ENCODE data around the gene LPP.

LPP gene

DNA sequence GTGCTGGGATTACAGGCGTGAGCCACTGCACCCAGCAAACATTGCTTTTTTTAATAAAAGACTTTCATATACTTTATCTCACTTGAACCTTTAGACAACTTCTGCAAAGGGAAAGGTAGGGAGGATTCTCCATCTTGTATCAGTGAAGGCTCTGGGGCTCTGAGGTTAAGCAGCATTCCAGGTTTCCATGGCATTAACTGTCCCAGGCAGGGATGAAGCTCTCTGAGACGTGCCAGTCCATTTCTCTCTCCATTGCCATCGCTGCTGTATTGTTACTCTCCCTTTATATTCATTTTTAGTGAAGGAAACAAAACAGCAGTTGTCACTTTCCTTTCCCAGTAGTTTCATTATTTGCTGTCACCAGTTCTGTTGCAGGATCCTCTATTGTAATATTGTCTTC is 342.4 kb downstream of the LPP start:
- DNase-seq (ENCODE audit: extremely low read depth in 1 of 2, low read depth in 1 of 2) = no peak

DNA sequence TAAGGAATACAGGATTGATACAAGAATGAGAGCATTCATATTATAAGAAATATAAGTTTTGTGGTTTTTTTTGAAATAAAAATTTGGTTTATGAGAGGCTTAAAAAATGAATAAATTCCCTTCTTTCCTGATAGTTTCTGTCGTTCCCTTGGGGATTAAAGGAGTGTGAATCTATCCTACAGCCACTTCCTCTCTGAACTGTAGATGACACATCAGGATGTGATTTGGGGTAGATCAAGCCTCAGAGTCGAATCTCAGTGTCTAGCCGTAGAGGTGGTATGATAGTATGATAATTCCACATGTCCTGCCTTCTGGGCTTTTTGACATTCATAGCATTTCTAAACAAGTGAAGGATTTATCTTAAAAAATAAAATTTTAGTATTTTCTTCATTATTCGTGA is 343.1 kb downstream of the LPP start:
- no peak for DNase-seq (ENCODE audit: extremely low read depth in 1 of 2, low read depth in 1 of 2)

DNA sequence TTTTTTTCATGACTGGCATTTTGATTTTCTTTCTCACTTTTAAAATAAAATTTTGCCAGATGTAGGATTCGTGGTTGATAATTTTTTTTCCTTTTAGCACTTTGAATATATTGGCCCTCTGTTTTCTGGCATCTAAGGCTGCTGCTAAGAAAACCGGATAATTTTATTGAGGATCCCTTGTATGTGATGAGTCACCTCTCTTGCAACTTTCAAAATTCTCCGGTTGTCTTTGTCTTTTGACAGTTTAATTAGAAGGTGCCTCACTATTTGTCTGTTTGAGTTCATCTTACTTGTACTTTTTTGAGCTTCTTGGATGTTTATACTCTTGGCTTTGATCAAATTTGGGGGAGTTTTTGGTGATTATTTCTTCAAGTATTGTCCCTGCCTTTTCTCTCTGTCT is 349.7 kb downstream of the LPP start:
- no peak for DNase-seq (ENCODE audit: extremely low read depth in 1 of 2, low read depth in 1 of 2)

DNA sequence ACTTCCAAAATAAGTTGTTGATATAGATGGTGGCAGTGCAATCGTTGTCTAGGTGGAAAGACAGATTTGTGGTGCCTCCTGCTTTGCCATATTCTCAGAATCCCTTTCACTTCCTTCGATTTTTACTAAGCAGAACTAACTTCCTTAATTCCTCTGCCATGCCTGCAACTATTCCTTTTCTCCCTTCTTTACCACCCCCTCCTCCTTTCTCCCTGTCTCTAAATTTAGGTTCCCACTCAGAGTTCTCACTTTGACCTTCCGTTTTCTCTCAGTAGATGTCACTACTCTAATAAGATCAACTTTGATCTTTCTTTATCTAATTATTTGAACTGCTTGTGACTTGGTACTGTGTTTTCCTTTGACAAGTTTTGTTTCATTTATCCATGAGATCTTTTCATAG is 351.2 kb downstream of the LPP start:
- no peak for DNase-seq (ENCODE audit: extremely low read depth in 1 of 2, low read depth in 1 of 2)

DNA sequence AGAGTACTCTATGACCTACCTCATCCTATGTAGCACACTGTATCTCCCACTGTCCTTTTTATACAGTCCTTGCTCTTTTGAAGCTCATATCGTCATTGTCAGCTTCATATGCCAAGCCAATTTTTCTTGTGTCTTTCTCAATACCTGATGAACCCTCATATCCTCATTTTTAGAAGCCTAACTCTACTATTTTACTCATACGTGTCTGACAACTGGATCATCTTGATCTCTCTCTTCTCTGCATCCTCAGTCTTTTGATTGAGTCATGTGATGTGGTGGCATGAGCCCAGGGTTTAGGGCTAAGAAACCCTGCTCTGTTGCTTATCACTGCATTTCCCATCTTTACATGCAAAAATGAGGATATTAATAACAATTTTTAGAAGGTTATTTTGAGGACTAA is 352.0 kb downstream of the LPP start:
- no peak for DNase-seq (ENCODE audit: extremely low read depth in 1 of 2, low read depth in 1 of 2)

DNA sequence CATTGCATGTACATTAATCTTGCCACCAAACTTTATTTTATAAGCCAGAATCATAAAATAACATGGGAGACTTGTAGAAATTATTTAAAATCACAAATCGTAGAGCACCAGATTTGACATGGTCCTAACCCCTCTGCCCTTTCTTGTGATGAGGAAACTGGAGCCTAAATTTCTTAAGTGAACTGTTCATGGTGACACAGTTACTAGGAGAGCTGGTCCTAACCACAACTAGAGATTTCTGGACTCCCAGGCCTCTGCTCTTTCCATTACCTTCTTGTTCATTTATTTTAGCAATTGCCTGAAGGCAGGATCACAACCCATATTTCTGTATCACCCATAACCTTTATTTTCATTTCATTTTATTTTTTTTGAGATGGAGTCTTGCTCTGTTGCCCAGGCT is 352.5 kb downstream of the LPP start:
- no peak for DNase-seq (ENCODE audit: extremely low read depth in 1 of 2, low read depth in 1 of 2)

DNA sequence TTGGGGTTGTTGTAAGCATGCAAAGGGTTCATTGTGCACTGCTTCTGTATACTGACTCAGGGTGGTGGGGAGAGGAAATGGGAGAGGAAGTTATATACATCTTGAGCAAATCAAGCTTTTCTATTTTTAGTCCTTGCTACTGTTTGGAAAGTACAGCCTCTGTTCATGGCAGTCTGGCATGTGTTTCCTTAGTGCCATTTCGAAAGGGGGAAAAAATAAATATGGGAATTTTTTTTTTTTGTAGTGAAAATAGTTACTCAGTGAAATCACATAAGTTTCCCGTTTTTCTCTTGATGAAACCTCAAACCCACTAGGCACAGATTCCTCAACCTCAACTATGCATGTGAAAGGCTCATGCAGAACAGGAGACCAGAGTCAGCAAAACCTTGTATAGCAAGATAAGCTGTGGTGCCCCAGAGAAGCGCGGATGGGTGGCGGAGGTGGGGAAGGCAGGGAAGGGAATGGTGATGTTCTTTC is 353.3 kb downstream of the LPP start:
- DNase-seq (ENCODE audit: extremely low read depth in 1 of 2, low read depth in 1 of 2) = no peak

DNA sequence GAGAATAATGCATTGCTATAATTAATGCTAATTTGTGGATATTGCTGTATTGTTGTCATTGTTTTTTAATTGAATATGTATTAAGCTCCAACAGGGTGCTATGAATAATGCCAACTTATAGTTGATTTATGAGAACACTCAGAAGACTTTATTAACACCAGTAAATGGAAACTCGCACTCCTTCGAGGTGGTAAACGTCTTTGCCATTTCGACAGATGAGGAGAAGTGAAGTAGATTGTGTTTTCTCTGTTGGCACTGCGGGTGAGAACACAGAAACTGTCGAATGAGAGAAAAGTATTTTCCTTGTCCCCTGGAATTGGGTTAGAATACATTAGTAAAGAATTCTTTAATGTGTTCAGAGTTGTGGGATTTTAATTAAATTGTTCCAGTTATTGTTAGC is 354.5 kb downstream of the LPP start:
- DNase-seq (ENCODE audit: extremely low read depth in 1 of 2, low read depth in 1 of 2) = no peak

DNA sequence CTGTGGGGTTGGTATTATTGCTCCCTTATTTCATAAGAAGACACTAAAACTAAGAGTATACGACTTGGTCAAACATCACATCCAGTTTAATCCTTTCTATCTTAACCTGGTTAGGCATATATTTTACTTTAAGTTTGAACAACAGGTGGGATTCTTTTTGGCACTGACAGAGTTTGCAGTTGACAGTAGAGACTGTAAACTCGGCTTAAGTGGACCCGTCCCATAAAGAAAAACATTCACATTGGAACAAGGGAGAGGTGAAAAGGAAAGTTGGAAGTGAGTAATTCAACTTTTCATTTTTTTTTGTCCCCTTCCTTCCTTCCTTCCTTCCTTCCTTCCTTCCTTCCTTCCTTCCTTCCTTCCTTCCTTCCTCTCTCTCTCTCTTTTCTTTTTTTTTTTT is 355.4 kb downstream of the LPP start:
- no peak for DNase-seq (ENCODE audit: extremely low read depth in 1 of 2, low read depth in 1 of 2)

DNA sequence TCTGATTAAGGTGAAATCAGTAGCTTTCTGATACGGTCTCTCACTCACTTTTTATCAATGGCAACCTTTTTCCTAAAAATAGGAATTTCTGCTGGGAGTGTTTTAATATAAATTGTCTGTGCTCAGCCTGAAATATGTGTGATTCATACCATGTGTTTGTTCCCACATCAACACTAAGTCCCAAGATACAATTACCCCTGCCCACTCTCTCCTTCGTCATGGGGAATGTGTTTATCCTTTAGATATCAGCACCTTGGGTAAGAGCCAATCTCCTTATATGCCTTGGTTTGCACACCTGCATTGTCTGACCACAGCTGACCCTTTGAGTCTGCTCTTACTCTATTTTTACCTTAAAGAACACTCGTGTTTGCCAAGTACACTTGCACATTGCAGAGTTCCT is 356.4 kb downstream of the LPP start:
- DNase-seq (ENCODE audit: extremely low read depth in 1 of 2, low read depth in 1 of 2) = no peak

DNA sequence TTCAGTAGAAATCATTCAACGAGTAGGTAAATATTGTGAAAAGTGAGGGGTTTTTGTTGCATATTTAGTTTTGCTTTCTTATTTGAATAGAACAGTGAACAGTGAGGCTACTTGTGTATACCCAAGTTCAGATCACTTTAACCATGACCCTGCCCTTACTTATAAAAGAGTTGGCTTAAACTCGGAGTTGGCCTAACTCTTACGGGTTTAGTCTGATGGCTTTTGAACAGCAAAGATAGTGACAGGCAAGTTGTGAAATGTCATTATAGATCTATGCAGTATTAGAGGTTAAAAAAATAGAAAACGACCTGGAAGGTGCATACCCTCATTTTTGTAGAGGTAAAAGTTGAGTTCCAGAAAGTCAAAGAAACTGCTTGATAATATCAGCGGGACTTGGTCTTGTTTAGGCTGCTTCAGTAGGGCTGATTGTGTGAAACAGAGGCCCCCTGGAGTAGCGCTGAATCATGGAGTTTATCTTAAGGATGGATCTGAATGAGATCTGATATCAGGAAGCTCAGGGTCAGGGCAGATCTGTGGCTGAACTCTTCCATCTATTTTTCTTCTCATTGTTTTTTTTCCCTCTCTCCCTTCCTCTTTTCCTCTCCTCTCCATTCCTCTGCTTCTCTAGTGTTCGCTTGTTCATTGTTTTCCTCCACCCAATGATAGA is 359.8 kb downstream of the LPP start:
- no peak for DNase-seq (ENCODE audit: extremely low read depth in 1 of 2, low read depth in 1 of 2)

DNA sequence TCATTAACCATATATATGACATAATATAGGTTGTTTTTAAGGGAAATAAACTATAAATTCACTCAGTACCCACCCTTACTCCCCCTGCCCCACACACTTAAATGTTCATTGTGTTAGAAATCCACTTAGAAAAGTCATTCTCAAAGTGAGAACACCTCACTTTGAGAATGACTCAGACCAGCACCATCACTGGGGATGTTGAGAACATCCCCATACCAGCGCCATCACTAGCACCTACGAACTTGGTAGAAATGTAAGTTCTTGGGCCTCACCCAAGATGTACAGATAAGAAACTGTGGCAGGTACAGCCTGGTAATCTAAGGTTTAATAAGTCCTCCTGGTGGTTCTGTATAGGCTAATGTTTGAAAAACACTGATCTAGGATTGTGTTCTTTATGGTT is 362.6 kb downstream of the LPP start:
- DNase-seq (ENCODE audit: extremely low read depth in 1 of 2, low read depth in 1 of 2) = no peak

DNA sequence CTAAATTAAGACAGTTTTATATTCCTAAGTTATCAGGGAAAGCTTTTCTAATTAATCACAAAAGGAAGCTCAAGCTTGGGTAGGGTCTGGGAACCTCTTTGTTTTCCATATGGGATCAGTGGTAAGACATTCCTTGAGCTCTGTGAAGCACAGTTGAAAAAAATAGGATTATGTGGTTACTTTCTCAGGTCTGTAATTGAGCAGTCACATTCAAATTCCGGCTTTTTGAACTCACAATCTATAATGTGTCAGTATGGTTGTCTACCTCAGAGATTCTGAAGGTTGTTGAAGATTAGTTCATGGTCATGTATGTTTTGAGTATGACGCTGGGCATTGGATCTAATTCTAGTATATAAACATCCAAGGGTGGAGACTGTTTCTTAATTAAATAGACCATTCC is 364.5 kb downstream of the LPP start:
- no peak for DNase-seq (ENCODE audit: extremely low read depth in 1 of 2, low read depth in 1 of 2)

DNA sequence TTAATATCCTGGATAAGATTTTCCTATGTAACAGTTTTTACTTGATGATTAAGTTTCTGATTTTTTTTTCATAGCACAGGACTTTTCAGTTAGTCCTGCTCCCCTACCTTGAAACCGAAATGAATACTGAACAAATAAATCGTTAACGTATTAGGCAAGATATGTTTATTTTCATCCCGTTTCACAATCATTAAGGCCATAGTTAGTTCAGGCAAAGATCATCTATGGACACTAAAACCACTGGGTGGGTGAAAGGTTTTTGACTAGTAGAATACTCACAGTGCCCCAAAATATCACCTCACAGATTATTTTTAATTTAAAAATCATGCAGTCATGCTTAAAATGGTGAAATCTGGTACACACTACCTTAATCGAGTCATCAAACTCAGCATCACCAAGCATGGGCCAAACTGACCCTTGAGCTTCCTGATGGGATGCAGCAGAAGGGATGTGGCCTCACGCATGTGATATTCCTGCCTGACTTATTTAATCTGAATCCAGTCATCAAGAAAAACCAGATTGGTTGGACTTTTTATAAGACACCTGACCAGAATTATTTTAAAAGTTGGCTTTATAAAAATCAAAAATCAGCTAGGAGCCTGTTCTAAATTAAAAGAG is 365.0 kb downstream of the LPP start:
- no peak for DNase-seq (ENCODE audit: extremely low read depth in 1 of 2, low read depth in 1 of 2)

DNA sequence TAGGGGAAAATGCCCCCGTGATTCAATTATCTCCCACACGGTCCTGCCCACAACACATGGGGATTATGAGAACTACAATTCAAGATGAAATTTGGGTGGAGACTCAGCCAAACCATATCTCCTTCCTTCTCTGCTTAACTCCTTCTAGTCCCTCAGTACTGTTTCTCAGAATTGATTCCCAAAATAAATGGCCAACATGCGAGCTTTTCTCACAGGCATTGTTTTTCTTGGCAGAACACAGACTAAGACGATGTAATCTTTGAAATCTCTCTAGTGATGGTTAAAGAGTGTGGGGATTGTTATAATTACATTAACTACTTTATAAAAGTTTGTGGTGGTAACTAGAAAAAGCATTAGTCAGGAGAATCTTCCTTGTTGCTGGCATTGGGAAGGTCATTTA is 366.5 kb downstream of the LPP start:
- DNase-seq (ENCODE audit: extremely low read depth in 1 of 2, low read depth in 1 of 2) = no peak

DNA sequence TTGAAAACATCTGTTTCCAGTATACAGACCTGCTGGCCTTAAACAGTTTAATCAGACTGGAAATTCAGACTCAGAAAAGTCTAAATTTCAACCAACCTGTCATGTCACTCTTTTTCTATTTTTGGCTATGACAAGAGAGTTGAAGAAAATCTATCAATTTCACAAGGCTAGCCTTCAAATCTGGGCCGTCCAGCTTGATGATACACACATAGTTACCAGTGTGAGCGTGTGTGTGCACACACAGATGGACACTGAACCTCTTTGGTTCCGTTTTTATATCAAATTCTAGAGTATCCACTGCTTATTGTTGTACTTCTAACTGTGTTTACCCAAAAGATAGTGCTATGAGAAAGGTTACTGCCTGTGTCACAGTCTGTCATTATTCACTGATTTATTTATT is 368.2 kb downstream of the LPP start:
- no peak for DNase-seq (ENCODE audit: extremely low read depth in 1 of 2, low read depth in 1 of 2)

DNA sequence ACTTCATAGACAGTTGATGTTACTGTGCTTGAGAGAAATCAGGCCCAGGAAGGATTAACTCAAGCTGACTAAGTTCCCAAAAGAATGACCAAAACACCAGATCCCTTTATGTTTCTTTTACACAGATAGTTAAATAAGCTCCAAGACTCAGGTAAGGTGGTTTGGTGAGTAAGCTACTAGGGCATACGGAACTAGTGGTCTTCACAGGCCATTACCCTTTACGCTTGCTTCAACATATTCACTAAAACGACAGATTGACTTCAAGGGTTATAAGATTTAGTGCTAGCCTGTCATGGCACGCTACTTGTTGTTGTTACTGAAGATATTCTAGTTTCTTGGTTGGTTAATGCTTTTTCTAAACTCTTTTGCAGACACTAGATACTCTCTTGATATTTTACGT is 369.3 kb downstream of the LPP start:
- DNase-seq (ENCODE audit: extremely low read depth in 1 of 2, low read depth in 1 of 2) = no peak

DNA sequence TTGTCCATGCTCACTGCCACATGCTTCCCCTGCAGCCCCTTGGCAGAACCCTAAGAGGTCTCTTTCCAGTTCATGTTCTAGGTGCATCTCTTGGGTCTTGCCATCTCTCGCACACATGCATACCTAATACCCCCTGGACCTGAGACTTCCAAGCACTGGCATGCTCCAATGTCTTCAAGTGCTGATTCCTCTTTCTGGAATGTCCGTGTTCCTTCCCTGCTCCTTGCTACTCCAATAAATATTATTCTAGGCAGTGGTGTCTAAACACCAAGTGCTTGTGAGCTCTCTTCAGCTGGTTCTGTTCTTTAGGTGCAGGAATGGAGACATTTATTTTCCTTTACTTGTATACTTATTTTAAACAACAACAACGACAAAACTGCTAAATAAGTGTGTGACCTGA is 370.1 kb downstream of the LPP start:
- DNase-seq (ENCODE audit: extremely low read depth in 1 of 2, low read depth in 1 of 2) = no peak

DNA sequence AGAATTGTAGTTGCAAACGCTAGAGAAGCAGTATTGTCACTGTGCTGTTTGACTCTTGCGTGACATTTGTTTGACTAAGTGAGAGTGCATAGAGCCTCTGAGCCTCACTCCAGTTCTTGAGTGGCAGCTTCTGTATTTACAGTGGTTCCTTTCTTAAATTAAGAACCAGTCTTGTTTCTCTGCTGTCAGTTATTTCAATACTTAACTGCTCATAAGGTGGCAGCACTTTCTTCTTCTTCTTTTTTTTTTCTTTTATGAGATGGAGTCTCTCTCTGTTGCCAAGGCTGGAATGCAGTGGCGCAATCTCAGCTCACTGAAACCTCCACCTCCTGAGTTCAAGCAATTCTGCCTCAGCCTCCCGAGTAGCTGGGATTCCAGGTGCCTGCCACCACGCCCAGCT is 372.1 kb downstream of the LPP start:
- no peak for DNase-seq (ENCODE audit: extremely low read depth in 1 of 2, low read depth in 1 of 2)

DNA sequence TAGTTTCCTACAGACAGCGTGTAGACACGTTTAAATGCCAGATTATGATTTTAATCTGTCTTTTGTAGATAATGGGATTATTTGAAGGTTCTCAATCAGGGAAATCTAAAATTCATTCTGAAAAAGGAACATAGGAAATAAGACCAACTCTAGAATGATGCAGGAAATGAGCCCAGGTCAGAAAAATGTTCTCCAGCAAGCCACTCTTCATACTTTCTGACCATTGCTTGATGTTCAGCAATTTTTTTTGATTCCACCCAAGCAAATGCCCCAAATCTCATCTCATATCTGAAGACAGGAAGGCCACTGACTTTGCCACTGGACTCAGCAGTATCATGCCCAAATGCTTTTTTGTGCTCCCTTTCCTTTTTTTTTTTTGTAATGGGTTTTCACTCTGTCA is 373.4 kb downstream of the LPP start:
- no peak for DNase-seq (ENCODE audit: extremely low read depth in 1 of 2, low read depth in 1 of 2)

DNA sequence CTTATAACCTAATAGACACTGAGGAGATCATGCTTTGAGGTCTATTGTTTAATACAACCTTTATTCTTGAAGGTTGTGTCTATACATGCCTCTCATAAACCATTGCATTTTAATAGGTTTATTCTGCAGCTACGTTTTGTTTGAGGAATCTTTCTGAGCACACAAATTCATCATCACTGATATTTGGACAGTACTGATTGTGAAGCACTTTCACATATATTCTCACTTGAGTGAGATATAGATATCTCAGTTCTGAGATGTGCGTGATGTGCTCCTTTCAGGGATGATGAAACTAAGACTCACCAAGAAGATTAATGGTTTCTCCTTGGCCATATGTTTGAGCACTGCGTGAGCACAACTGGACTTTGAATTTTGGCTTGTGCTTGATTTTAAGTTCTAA is 374.4 kb downstream of the LPP start:
- no peak for DNase-seq (ENCODE audit: extremely low read depth in 1 of 2, low read depth in 1 of 2)

DNA sequence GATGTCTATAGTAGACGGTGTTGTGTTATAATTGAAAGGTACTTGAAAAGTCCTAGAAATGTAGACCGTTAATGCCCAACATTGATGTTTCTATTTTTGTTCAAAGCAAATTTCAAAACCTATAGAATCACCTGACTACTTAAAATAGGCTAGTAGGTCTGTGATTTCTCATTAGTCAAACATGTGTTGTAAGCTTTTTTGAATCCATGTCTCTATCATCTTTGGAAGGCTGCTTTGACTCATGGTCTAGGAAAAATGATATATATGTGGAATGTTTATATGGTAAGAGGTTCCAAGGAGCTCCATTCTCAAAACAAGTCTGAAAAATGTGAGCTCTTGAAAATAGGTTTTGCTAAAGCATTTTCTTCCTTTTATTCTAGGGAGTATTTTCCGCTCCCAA is 375.3 kb downstream of the LPP start:
- DNase-seq (ENCODE audit: extremely low read depth in 1 of 2, low read depth in 1 of 2) = no peak

DNA sequence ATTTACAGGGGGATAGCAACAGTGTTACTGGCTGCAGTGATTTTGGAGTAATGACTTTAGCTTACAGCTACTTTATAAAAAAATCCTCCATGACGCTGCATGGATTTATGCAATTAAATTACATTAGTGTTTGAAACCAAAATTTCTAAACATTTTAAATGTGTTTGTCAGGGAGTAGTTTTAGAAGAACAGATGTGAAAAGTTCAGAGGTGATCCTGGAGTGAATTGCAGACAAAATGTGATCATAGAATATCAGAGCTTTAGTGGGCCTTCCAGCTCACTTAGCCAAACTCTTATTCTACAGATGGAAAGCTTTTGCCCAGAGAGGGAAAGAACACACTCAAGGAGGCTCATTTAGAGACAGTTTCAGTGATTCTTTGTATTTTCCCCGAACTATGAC is 376.3 kb downstream of the LPP start:
- DNase-seq (ENCODE audit: extremely low read depth in 1 of 2, low read depth in 1 of 2) = no peak
